GM18868 (cell line): Measurements from ENCODE around the gene PHC3.

ENCODE experiments used
- ATAC-seq: cut with Tn5 transposase; IDR thresholded peaks from one replicate; pipeline ENCODE4 v1.9.1; 2021; ENCODE audit warnings: mild to moderate bottlenecking, moderate library complexity; ENCODE audit not compliant: unreplicated experiment

Gene PHC3

GRCh38 chr3:170044795-170045244 is 136.7 kb downstream of the PHC3 start:
- ATAC-seq: peak; percentile 81

- ATAC-seq: no peak
Measured at GRCh38 chr3:170044271-170044670, 137.3 kb downstream of the PHC3 start.

- no peak for ATAC-seq
Measured at GRCh38 chr3:170043506-170043905, 138.0 kb downstream of the PHC3 start.

GRCh38 chr3:170040418-170040817 is 141.1 kb downstream of the PHC3 start:
- no peak for ATAC-seq

GRCh38 chr3:170038434-170039110 is 143.0 kb downstream of the PHC3 start:
- peak; percentile 5 for ATAC-seq
